Vagina (tissue), 2 donors: ENCODE measurements around the gene DELE1.

Experiments
- POLR2A ChIP-seq, 2 donors: fragments of 450-650 bp; IDR thresholded peaks; one replicate each; pipeline ENCODE4 v1.6.1; 2017; ENCODE audit warnings: antibody characterized with exemption in 2 of 2, mild to moderate bottlenecking in 2 of 2, moderate library complexity in 2 of 2
- TF ChIP-seq, protein P1 (sequence below), 3 experiments: fragments of 450-650 bp in 2 of 3; fragments of 200-600 bp in 1 of 3; sonication (generic) in 1 of 3; IDR thresholded peaks; one replicate each; pipeline ENCODE4 v1.5.1; 2017 to 2019; ENCODE audit warnings: antibody characterized with exemption in 3 of 3, mild to moderate bottlenecking in 2 of 3, moderate library complexity in 2 of 3

DNA sequence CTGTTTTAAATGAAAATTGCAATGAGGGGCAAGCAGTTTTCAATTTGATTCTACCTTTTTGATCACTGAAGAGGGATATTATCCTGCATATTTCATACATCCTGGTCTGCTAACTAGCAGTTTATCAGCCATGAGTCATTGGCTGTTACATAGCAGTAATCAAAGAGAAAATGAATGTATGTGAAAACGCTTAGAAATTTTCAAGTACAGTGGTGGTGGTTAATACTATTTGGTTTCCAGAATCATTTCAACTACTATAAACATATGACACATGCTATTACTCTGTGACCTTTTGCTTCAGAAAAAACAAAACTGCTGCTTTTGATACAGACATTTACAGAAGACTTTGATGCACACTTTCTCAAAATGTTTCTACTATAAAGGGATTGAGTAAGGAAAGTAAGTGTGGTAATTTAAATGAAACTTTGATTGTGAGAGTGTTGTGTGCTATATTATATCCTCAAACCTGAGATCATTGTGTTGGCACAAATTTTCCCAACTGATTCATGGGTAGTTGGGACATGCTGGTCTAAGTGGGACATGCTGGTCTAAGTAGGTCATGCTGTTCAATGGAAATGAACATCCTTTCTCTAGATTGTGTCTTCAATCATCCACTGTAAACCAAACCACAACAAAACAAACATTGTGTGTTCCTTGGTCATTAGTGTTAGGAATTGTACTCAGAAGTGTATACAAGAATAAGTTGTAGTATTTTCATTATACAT is 50.4 kb downstream of the DELE1 start:
- TF ChIP-seq, protein P1, sequence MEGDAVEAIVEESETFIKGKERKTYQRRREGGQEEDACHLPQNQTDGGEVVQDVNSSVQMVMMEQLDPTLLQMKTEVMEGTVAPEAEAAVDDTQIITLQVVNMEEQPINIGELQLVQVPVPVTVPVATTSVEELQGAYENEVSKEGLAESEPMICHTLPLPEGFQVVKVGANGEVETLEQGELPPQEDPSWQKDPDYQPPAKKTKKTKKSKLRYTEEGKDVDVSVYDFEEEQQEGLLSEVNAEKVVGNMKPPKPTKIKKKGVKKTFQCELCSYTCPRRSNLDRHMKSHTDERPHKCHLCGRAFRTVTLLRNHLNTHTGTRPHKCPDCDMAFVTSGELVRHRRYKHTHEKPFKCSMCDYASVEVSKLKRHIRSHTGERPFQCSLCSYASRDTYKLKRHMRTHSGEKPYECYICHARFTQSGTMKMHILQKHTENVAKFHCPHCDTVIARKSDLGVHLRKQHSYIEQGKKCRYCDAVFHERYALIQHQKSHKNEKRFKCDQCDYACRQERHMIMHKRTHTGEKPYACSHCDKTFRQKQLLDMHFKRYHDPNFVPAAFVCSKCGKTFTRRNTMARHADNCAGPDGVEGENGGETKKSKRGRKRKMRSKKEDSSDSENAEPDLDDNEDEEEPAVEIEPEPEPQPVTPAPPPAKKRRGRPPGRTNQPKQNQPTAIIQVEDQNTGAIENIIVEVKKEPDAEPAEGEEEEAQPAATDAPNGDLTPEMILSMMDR (IDR thresholded peaks at IDR 0.05): no peak
- no peak for TF ChIP-seq POLR2A (IDR thresholded peaks at IDR 0.05)
